Upper lobe of left lung (tissue), 4 donors: Measurements from ENCODE around the gene TBCB.

Source experiments
- CTCF ChIP-seq, 6 experiments: fragments of 450-650 bp in 4 of 6; fragments of 200-600 bp in 2 of 6; sonication (generic) in 2 of 6; IDR thresholded peaks; one replicate each; pipeline ENCODE4 v1.5.1; 2016 to 2019; ENCODE audit warnings: antibody characterized with exemption in 6 of 6
- POLR2A ChIP-seq, 4 donors: fragments of 450-650 bp; IDR thresholded peaks; one replicate each; pipeline ENCODE4 v1.5.1; 2016 to 2017; ENCODE audit warnings: antibody characterized with exemption in 4 of 4, mild to moderate bottlenecking in 2 of 4
- POLR2AphosphoS5 ChIP-seq, 2 donors: sonication (generic); formaldehyde crosslinking; IDR thresholded peaks; one replicate each; pipeline ENCODE4 v1.5.1; 2017; ENCODE audit warnings: antibody characterized with exemption in 2 of 2

- TF ChIP-seq CTCF (IDR thresholded peaks at IDR 0.05), result no peak
- TF ChIP-seq POLR2A (IDR thresholded peaks at IDR 0.05), result no peak
- TF ChIP-seq POLR2AphosphoS5 (IDR thresholded peaks at IDR 0.05), result no peak
Measured at GRCh38 chr19:36093687-36094086, 21.6 kb upstream of the TBCB start.
